K562 (cell line): ENCODE measurements around the gene PDE11A. TPM values are rescaled to one million over a fixed set of nuclear protein-coding genes. Genes with fewer than 3 reads are reported as not detected.

ENCODE experiments used
- ATAC-seq: fragments of 200-7000 bp; cut with Tn5 transposase; 3 replicates; pipeline ENCODE4 v1.9.1; 2020; ENCODE audit warnings: moderate library complexity
- BruUV-seq: library from RNA; stranded (reverse); fragments of 400-500 nt; replicated peaks from 2 replicates; lab custom pipeline; 2021; lab: Mats Ljungman, UMichigan
- CTCF ChIA-PET: fragments of 300-600 bp; formaldehyde crosslinking; extraction: SDS; loops from one replicate; lab custom pipeline; 2021; ENCODE audit warnings: low intra/inter-chr PET ratio; lab: Yijun Ruan, JAX
- POLR2A ChIA-PET: fragments of 300-600, 350-650 bp; sonication (Branson Sonifier 250); formaldehyde crosslinking; extraction: SDS; loops from one replicate; lab custom pipeline; 2021; ENCODE audit warnings: antibody characterized with exemption, inconsistent platforms; lab: Yijun Ruan, JAX
- DNase-seq, 4 experiments: peaks; one replicate each; pipeline versions ENCODE4 v3.0.0 to v3.0.0-alpha.2; 2011 to 2018; ENCODE audit warnings: low spot score in 3 of 4, mixed read lengths in 3 of 4; ENCODE audit errors: extremely low read depth in 1 of 4
- FAIRE-seq: peaks from 2 replicates; lab custom pipeline; 2011; peaks lifted over from hg19 to GRCh38; lab: Jason Lieb, UNC
- H2AFZ ChIP-seq: 2 replicates; pipeline ENCODE4 v1.6.0; 2011; ENCODE audit warnings: low read depth, low read length, control low read depth, inconsistent platforms
- H3K27ac ChIP-seq: fragments of 200-600 bp; 3 replicates; pipeline ENCODE4 v1.8.0; 2011; ENCODE audit warnings: low read depth, mild to moderate bottlenecking, control low read depth, inconsistent platforms, low read length, moderate library complexity, mixed read lengths; ENCODE audit errors: extremely low read depth
- H3K27me3 ChIP-seq, 2 experiments: fragments of 300-600 bp in 1 of 2; 2 replicates in 1 of 2; 3 replicates in 1 of 2; pipeline versions ENCODE4 v1.6.0 to v1.8.0; 2011; ENCODE audit warnings: inconsistent platforms in 2 of 2, low read length in 2 of 2, mild to moderate bottlenecking in 1 of 2, mixed read lengths in 1 of 2, moderate library complexity in 1 of 2; ENCODE audit not compliant: control insufficient read depth in 2 of 2, insufficient read depth in 2 of 2
- H3K36me3 ChIP-seq: fragments of 300-600 bp; 3 replicates; pipeline ENCODE4 v1.8.0; 2011; ENCODE audit warnings: mild to moderate bottlenecking, low read length, inconsistent platforms; ENCODE audit not compliant: control insufficient read depth, insufficient read depth
- H3K4me1 ChIP-seq, 2 experiments: fragments of 200-600 bp in 1 of 2; replicated peaks in 1 of 2; 2 replicates in 1 of 2; 3 replicates in 1 of 2; pipeline versions ENCODE4 v1.5.1 to v1.8.0; 2011; ENCODE audit warnings: inconsistent platforms in 2 of 2, low read length in 2 of 2, mild to moderate bottlenecking in 1 of 2, mixed read lengths in 1 of 2, moderate library complexity in 1 of 2; ENCODE audit not compliant: control insufficient read depth in 2 of 2, insufficient read depth in 2 of 2
- H3K4me2 ChIP-seq: 2 replicates; pipeline ENCODE4 v1.6.1; 2011; ENCODE audit warnings: low read length, control low read depth, inconsistent platforms, mixed read lengths; ENCODE audit not compliant: insufficient read depth
- H3K4me3 ChIP-seq: fragments of 200-600 bp; sonication (generic), shearing (Covaris generic); 2 replicates; pipeline ENCODE4 v1.5.1; 2016; ENCODE audit warnings: control low read depth, inconsistent platforms
- H3K79me2 ChIP-seq: fragments of 200-600 bp; 3 replicates; pipeline ENCODE4 v1.8.0; 2011; ENCODE audit warnings: low read length, inconsistent platforms; ENCODE audit not compliant: control insufficient read depth, insufficient read depth
- H3K9ac ChIP-seq, 2 experiments: 2 replicates each; pipeline versions ENCODE4 v1.6.0 to v1.6.1; 2011; ENCODE audit warnings: low read depth in 2 of 2, low read length in 2 of 2, control low read depth in 1 of 2, inconsistent platforms in 1 of 2, mild to moderate bottlenecking in 1 of 2, mixed read lengths in 1 of 2; ENCODE audit not compliant: insufficient read depth in 1 of 2
- H3K9me1 ChIP-seq: one replicate; pipeline ENCODE4 v1.6.0; 2011; ENCODE audit warnings: inconsistent platforms, mild to moderate bottlenecking, low read length, moderate library complexity; ENCODE audit not compliant: control insufficient read depth, insufficient read depth
- H3K9me3 ChIP-seq: replicated peaks from 2 replicates; pipeline ENCODE4 v1.5.1; 2011; ENCODE audit warnings: low read depth, low read length, inconsistent platforms; ENCODE audit not compliant: control insufficient read depth, insufficient read depth
- H4K20me1 ChIP-seq: replicated peaks from 2 replicates; pipeline ENCODE4 v1.6.1; 2011; ENCODE audit warnings: low read length, inconsistent platforms, mixed read lengths; ENCODE audit not compliant: control insufficient read depth, insufficient read depth
- CREB1 ChIP-seq, 2 experiments: sonication (generic) in 1 of 2; formaldehyde crosslinking in 1 of 2; IDR thresholded peaks; 2 replicates each; pipeline versions ENCODE4 v1.6.1 to v1.8.0; 2012 to 2022; ENCODE audit warnings: inconsistent platforms in 1 of 2, mild to moderate bottlenecking in 1 of 2, missing genetic modification reagents in 1 of 2, moderate library complexity in 1 of 2
- FOXJ2 ChIP-seq: fragments of 200-800 bp; sonication (Bioruptor generic); IDR thresholded peaks from 2 replicates; pipeline ENCODE4 v1.6.1; 2016; ENCODE audit warnings: missing genetic modification characterization, missing compliant biosample characterization
- IRF2 ChIP-seq: sonication (generic); formaldehyde crosslinking; IDR thresholded peaks from 2 replicates; pipeline ENCODE4 v1.8.1; 2022; ENCODE audit warnings: mild to moderate bottlenecking, missing genetic modification reagents
- MCM3 ChIP-seq: fragments of 450-650 bp; IDR thresholded peaks from 2 replicates; pipeline ENCODE4 v1.6.1; 2016
- MTF1 ChIP-seq: fragments of 250-450 bp; sonication (Bioruptor Pico); IDR thresholded peaks from 2 replicates; pipeline ENCODE4 v1.9.0; 2021; ENCODE audit warnings: moderate library complexity, mild to moderate bottlenecking, inconsistent platforms, borderline replicate concordance
- NFE2L1 ChIP-seq: fragments of 450-650 bp; IDR thresholded peaks from 2 replicates; pipeline ENCODE4 v1.6.1; 2016; ENCODE audit warnings: missing genetic modification characterization, low read depth, mild to moderate bottlenecking, missing compliant biosample characterization, moderate library complexity, borderline replicate concordance
- SMAD3 ChIP-seq: fragments of 450-650 bp; formaldehyde crosslinking; conservative IDR thresholded peaks from 2 replicates; pipeline ENCODE4 v1.4.0; 2020; ENCODE audit warnings: mild to moderate bottlenecking
- ZFP36 ChIP-seq: fragments of 150-350 bp; IDR thresholded peaks from 2 replicates; pipeline ENCODE4 v1.6.1; 2018; ENCODE audit warnings: low read length, low read depth; ENCODE audit not compliant: partially characterized antibody
- ZKSCAN8 ChIP-seq: fragments of 200-800 bp; sonication (Bioruptor generic); IDR thresholded peaks from 2 replicates; pipeline ENCODE4 v1.6.1; 2016; ENCODE audit warnings: missing genetic modification characterization, missing compliant biosample characterization
- ZNF695 ChIP-seq: fragments of 450-650 bp; formaldehyde crosslinking; IDR thresholded peaks from 2 replicates; pipeline ENCODE4 v1.4.0; 2020; ENCODE audit warnings: mild to moderate bottlenecking, moderate library complexity
- ZZZ3 ChIP-seq: fragments of 450-650 bp; IDR thresholded peaks from 2 replicates; pipeline ENCODE4 v1.6.1; 2016; ENCODE audit warnings: antibody characterized with exemption, mild to moderate bottlenecking, moderate library complexity
- WGBS: fragments of 100-300 bp; shearing (Covaris generic); methylation state at CpG from one replicate; pipeline ENCODE4 v1.1.6; 2016; ENCODE audit warnings: low coverage, mixed read lengths; ENCODE audit not compliant: insufficient coverage; ENCODE audit errors: missing lambda C conversion rate; 5-methylcytosine and 5-hydroxymethylcytosine counted together
- in situ Hi-C: fragments of 300-500 bp; cut with MboI; formaldehyde crosslinking; loops from 4 replicates; pipeline ENCODE4 v1.15.0; 2018; ENCODE audit warnings: inconsistent platforms, mixed read lengths
- intact Hi-C: fragments of 100-400 bp; cut with micrococcal nuclease; formaldehyde crosslinking; loops from 2 replicates; pipeline ENCODE4 v1.14.2; 2022
- polyA plus RNA-seq, 8 experiments: library from polyadenylated mRNA; depleted of rRNA in 4 of 8; stranded (reverse) in 5 of 8; unstranded in 3 of 8; fragments of >200 nt; fragmentation: Nextera tagmentation in 2 of 8; fragmentation: Illumina TruSeq in 1 of 8; extraction: Ambion mirVana in 2 of 8; extraction: Trizol in 1 of 8; gene quantifications; 2 replicates each; pipeline versions ENCODE4 v1.2.1 to v1.2.3, GENCODE V29; 2011 to 2014; ENCODE audit warnings: inconsistent platforms in 1 of 8, missing spikeins in 1 of 8
- total RNA-seq, 7 experiments: library from RNA; depleted of rRNA in 6 of 7; stranded (reverse); fragments of >200 nt in 6 of 7; fragmentation: Illumina TruSeq in 2 of 7; extraction: Trizol in 2 of 7; gene quantifications; 2 replicates each; pipeline versions ENCODE4 v1.2.1 to v1.2.3, GENCODE V29; 2011 to 2021; ENCODE audit warnings: low replicate concordance in 1 of 7
- TF ChIP-seq, protein P1 (sequence below): fragments of 250-450 bp; sonication (Bioruptor Pico); IDR thresholded peaks from 2 replicates; pipeline ENCODE4 v1.8.0; 2021; ENCODE audit warnings: moderate library complexity, mild to moderate bottlenecking, inconsistent platforms
- TF ChIP-seq, protein P2 (sequence below): fragments of 450-650 bp; IDR thresholded peaks from 2 replicates; pipeline ENCODE4 v1.6.1; 2017; ENCODE audit warnings: antibody characterized with exemption
- TF ChIP-seq, protein P3 (sequence below): fragments of 250-450 bp; sonication (Bioruptor Pico); IDR thresholded peaks from 2 replicates; pipeline ENCODE4 v1.4.0; 2020; ENCODE audit warnings: mild to moderate bottlenecking, moderate library complexity
- TF ChIP-seq, protein P4 (sequence below): fragments of 200-400 bp; formaldehyde crosslinking; IDR thresholded peaks from 2 replicates; pipeline ENCODE4 v1.6.1; 2017; ENCODE audit warnings: mild to moderate bottlenecking, low read depth, low read length, moderate library complexity

PDE11A gene
- total and polyA plus RNA-seq, 9 of the 15 experiments (the other 6 are each of a cell fraction or from before 2014, with no cell fraction given), result 3.2 to 22.1 (median 5.7) TPM

DNA sequence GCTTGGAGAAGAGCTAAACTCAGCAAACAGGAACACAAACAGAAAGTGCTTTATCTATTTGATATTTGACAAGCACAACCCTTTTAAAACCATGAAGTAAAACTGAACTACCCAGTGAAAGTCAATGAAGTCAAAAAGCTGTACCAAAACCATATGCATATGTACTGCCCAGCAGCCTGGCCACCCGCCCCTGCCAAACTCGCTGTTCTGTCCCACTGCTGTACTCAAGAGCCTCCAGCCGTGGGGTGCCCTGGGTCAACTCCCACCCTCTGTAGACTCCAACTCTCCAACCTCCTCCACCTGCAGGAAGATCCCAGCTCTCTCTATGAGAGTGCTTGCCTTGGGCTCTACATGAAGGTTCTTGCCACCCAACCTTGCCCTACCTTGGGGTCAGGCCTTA lies 411.8 kb downstream of the PDE11A start:
- Histone ChIP-seq H3K9me1 (no peaks in the 10 kb centered on the region), H3K4me1 (no peaks in the 10 kb centered on the region; a peak in 1 of 5 replicates), H3K36me3 (no peaks in the 10 kb centered on the region), H3K27me3 (peaks cover 6 to 9% of the 10 kb centered on the region in 2 experiments), H3K9me3 (no peaks in the 10 kb centered on the region), H3K4me2 (no peak overlapping the region), H3K27ac (no peak overlapping the region), H2AFZ (no peak overlapping the region), H4K20me1 (no peaks in the 10 kb centered on the region), H3K9ac (no peak overlapping the region), H3K79me2 (no peaks in the 10 kb centered on the region), H3K4me3 (no peak overlapping the region)
- WGBS, result 9% methylated on average over 3 of the region's 3 CpGs
- no peak for FAIRE-seq
- intact Hi-C loops, result no loop called here
- peak; percentile 47; the same call in 2 of the 3 replicates for ATAC-seq
- ChIA-PET CTCF (no interaction called here), POLR2A (interaction anchor here (2.4 kb wide), 1 partner anchor 10 kb away, joined by 9 read pairs; no protein-coding TSS in a partner anchor)
- DNase-seq, result no peak
- no TSS peak for BruUV-seq
- in situ Hi-C loops, result no loop called here
- TF ChIP-seq NFE2L1 (no peak), CREB1 (IDR thresholded peaks at IDR 0.05) (no peak), CREB1 (CRISPR knock-in tag; IDR thresholded peaks at IDR 0.05) (no peak), IRF2 (CRISPR knock-in tag) (no peak), ZFP36 (no peak), ZNF695 (CRISPR knock-in tag) (no peak), ZKSCAN8 (CRISPR knock-in tag) (no peak), SMAD3 (CRISPR knock-in tag) (no peak), MTF1 (CRISPR knock-in tag) (no peak), MCM3 (no peak), ZZZ3 (no peak), FOXJ2 (tag) (no peak)
- TF ChIP-seq, protein P1, sequence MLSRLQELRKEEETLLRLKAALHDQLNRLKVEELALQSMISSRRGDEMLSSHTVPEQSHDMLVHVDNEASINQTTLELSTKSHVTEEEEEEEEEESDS (CRISPR knock-in tag), result no peak
- TF ChIP-seq, protein P2, sequence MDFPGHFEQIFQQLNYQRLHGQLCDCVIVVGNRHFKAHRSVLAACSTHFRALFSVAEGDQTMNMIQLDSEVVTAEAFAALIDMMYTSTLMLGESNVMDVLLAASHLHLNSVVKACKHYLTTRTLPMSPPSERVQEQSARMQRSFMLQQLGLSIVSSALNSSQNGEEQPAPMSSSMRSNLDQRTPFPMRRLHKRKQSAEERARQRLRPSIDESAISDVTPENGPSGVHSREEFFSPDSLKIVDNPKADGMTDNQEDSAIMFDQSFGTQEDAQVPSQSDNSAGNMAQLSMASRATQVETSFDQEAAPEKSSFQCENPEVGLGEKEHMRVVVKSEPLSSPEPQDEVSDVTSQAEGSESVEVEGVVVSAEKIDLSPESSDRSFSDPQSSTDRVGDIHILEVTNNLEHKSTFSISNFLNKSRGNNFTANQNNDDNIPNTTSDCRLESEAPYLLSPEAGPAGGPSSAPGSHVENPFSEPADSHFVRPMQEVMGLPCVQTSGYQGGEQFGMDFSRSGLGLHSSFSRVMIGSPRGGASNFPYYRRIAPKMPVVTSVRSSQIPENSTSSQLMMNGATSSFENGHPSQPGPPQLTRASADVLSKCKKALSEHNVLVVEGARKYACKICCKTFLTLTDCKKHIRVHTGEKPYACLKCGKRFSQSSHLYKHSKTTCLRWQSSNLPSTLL, result no peak
- TF ChIP-seq, protein P3, sequence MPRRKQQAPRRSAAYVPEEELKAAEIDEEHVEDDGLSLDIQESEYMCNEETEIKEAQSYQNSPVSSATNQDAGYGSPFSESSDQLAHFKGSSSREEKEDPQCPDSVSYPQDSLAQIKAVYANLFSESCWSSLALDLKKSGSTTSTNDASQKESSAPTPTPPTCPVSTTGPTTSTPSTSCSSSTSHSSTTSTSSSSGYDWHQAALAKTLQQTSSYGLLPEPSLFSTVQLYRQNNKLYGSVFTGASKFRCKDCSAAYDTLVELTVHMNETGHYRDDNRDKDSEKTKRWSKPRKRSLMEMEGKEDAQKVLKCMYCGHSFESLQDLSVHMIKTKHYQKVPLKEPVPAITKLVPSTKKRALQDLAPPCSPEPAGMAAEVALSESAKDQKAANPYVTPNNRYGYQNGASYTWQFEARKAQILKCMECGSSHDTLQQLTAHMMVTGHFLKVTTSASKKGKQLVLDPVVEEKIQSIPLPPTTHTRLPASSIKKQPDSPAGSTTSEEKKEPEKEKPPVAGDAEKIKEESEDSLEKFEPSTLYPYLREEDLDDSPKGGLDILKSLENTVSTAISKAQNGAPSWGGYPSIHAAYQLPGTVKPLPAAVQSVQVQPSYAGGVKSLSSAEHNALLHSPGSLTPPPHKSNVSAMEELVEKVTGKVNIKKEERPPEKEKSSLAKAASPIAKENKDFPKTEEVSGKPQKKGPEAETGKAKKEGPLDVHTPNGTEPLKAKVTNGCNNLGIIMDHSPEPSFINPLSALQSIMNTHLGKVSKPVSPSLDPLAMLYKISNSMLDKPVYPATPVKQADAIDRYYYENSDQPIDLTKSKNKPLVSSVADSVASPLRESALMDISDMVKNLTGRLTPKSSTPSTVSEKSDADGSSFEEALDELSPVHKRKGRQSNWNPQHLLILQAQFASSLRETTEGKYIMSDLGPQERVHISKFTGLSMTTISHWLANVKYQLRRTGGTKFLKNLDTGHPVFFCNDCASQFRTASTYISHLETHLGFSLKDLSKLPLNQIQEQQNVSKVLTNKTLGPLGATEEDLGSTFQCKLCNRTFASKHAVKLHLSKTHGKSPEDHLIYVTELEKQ (CRISPR knock-in tag), result no peak
- TF ChIP-seq, protein P4, sequence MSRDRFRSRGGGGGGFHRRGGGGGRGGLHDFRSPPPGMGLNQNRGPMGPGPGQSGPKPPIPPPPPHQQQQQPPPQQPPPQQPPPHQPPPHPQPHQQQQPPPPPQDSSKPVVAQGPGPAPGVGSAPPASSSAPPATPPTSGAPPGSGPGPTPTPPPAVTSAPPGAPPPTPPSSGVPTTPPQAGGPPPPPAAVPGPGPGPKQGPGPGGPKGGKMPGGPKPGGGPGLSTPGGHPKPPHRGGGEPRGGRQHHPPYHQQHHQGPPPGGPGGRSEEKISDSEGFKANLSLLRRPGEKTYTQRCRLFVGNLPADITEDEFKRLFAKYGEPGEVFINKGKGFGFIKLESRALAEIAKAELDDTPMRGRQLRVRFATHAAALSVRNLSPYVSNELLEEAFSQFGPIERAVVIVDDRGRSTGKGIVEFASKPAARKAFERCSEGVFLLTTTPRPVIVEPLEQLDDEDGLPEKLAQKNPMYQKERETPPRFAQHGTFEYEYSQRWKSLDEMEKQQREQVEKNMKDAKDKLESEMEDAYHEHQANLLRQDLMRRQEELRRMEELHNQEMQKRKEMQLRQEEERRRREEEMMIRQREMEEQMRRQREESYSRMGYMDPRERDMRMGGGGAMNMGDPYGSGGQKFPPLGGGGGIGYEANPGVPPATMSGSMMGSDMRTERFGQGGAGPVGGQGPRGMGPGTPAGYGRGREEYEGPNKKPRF, result no peak
